ENCODE measurements around the gene NELFA.
A peak's percentile ranks its signal among the peaks of the same experiment; 100 is the strongest.

Gene NELFA

GRCh38 chr4:2008921-2009650 is at the start of gene NELFA:
Gene NELFA, minus strand, starts transcription at chr4:2008974. Its CDS starts 15 bp downstream, at chr4:2008959.
- Histone ChIP-seq H3K4me1 (ENCODE audit: control insufficient read depth in 1 of 2, insufficient read depth in 2 of 2, low read length in 2 of 2) (peaks cover 0 to 15% of the 10 kb centered on the region in 2 donors), H3K4me3 (ENCODE audit: low read depth in 1 of 2, low read length in 2 of 2) (peak within 1 kb of the TSS; percentile 72 to 94), H3K9me3 (ENCODE audit: control insufficient read depth in 1 of 2, low read length in 2 of 2) (no peaks in the 10 kb centered on the region), H3K27ac (ENCODE audit: low read length) (peak within 1 kb of the TSS; percentile 85), H3K27me3 (ENCODE audit: low read depth, low read length) (no peaks in the 10 kb centered on the region), H3K36me3 (ENCODE audit: control insufficient read depth in 1 of 2, insufficient read depth in 2 of 2, low read length in 2 of 2) (peaks cover 0 to 5% of the 10 kb centered on the region in 2 donors)

GRCh38 chr4:2057382-2058065 is 48.8 kb upstream of the NELFA start:
- peaks cover 0 to 12% of the 10 kb centered on the region in 2 donors for H3K4me1 ChIP-seq (ENCODE audit: control insufficient read depth in 1 of 2, insufficient read depth in 2 of 2, low read length in 2 of 2)
- H3K27me3 ChIP-seq (ENCODE audit: low read depth, low read length), result peaks cover 6% of the 10 kb centered on the region
- H3K4me3 ChIP-seq (ENCODE audit: low read depth in 1 of 2, low read length in 2 of 2), result no peak overlapping the region
- no peaks in the 10 kb centered on the region for H3K36me3 ChIP-seq (ENCODE audit: control insufficient read depth in 1 of 2, insufficient read depth in 2 of 2, low read length in 2 of 2)
- H3K9me3 ChIP-seq (ENCODE audit: control insufficient read depth in 1 of 2, low read length in 2 of 2), result no peaks in the 10 kb centered on the region
- no peak overlapping the region for H3K27ac ChIP-seq (ENCODE audit: low read length)

- Histone ChIP-seq H3K27me3 (ENCODE audit: low read depth, low read length) (peaks cover 6% of the 10 kb centered on the region), H3K4me3 (ENCODE audit: low read depth in 1 of 2, low read length in 2 of 2) (no peak overlapping the region), H3K27ac (ENCODE audit: low read length) (no peak overlapping the region), H3K36me3 (ENCODE audit: control insufficient read depth in 1 of 2, insufficient read depth in 2 of 2, low read length in 2 of 2) (no peaks in the 10 kb centered on the region), H3K4me1 (ENCODE audit: control insufficient read depth in 1 of 2, insufficient read depth in 2 of 2, low read length in 2 of 2) (peaks cover 0 to 4% of the 10 kb centered on the region in 2 donors), H3K9me3 (ENCODE audit: control insufficient read depth in 1 of 2, low read length in 2 of 2) (no peaks in the 10 kb centered on the region)
Observed at GRCh38 chr4:2054217-2054616, 45.4 kb upstream of the NELFA start.

GRCh38 chr4:2051086-2051485 is 42.3 kb upstream of the NELFA start:
- H3K4me3 ChIP-seq (ENCODE audit: low read depth in 1 of 2, low read length in 2 of 2), result no peak overlapping the region

GRCh38 chr4:2049811-2050210 is 41.0 kb upstream of the NELFA start:
- Histone ChIP-seq H3K36me3 (ENCODE audit: control insufficient read depth in 1 of 2, insufficient read depth in 2 of 2, low read length in 2 of 2) (no peaks in the 10 kb centered on the region), H3K4me1 (ENCODE audit: control insufficient read depth in 1 of 2, insufficient read depth in 2 of 2, low read length in 2 of 2) (peaks cover 0 to 5% of the 10 kb centered on the region in 2 donors), H3K9me3 (ENCODE audit: control insufficient read depth in 1 of 2, low read length in 2 of 2) (peaks cover 0 to under 1% of the 10 kb centered on the region in 2 donors), H3K27me3 (ENCODE audit: low read depth, low read length) (peaks cover 6% of the 10 kb centered on the region), H3K27ac (ENCODE audit: low read length) (no peak overlapping the region), H3K4me3 (ENCODE audit: low read depth in 1 of 2, low read length in 2 of 2) (no peak overlapping the region)

More at GRCh38 chr4:2051086-2051485, 42.3 kb upstream of the NELFA start:
- no peaks in the 10 kb centered on the region for H3K9me3 ChIP-seq (ENCODE audit: control insufficient read depth in 1 of 2, low read length in 2 of 2)
- H3K36me3 ChIP-seq (ENCODE audit: control insufficient read depth in 1 of 2, insufficient read depth in 2 of 2, low read length in 2 of 2), result no peaks in the 10 kb centered on the region
- H3K27ac ChIP-seq (ENCODE audit: low read length), result no peak overlapping the region
- H3K27me3 ChIP-seq (ENCODE audit: low read depth, low read length), result peaks cover 6% of the 10 kb centered on the region
- H3K4me1 ChIP-seq (ENCODE audit: control insufficient read depth in 1 of 2, insufficient read depth in 2 of 2, low read length in 2 of 2), result peaks cover 0 to 5% of the 10 kb centered on the region in 2 donors

- H3K36me3 ChIP-seq (ENCODE audit: control insufficient read depth in 1 of 2, insufficient read depth in 2 of 2, low read length in 2 of 2), result no peaks in the 10 kb centered on the region
- H3K4me3 ChIP-seq (ENCODE audit: low read depth in 1 of 2, low read length in 2 of 2), result no peak overlapping the region
- H3K9me3 ChIP-seq (ENCODE audit: control insufficient read depth in 1 of 2, low read length in 2 of 2), result peaks cover 0 to 3% of the 10 kb centered on the region in 2 donors
- H3K4me1 ChIP-seq (ENCODE audit: control insufficient read depth in 1 of 2, insufficient read depth in 2 of 2, low read length in 2 of 2), result peaks cover 0 to 5% of the 10 kb centered on the region in 2 donors
- peaks cover 6% of the 10 kb centered on the region for H3K27me3 ChIP-seq (ENCODE audit: low read depth, low read length)
- no peak overlapping the region for H3K27ac ChIP-seq (ENCODE audit: low read length)
Observed at GRCh38 chr4:2049381-2049780, 40.6 kb upstream of the NELFA start.

- peaks cover 0 to 5% of the 10 kb centered on the region in 2 donors for H3K4me1 ChIP-seq (ENCODE audit: control insufficient read depth in 1 of 2, insufficient read depth in 2 of 2, low read length in 2 of 2)
- H3K27me3 ChIP-seq (ENCODE audit: low read depth, low read length), result peaks cover 6% of the 10 kb centered on the region
- no peak overlapping the region for H3K4me3 ChIP-seq (ENCODE audit: low read depth in 1 of 2, low read length in 2 of 2)
- no peaks in the 10 kb centered on the region for H3K36me3 ChIP-seq (ENCODE audit: control insufficient read depth in 1 of 2, insufficient read depth in 2 of 2, low read length in 2 of 2)
- H3K27ac ChIP-seq (ENCODE audit: low read length), result no peak overlapping the region
- H3K9me3 ChIP-seq (ENCODE audit: control insufficient read depth in 1 of 2, low read length in 2 of 2), result peaks cover 0 to 3% of the 10 kb centered on the region in 2 donors
Observed at GRCh38 chr4:2048831-2049230, 40.1 kb upstream of the NELFA start.

- no peaks in the 10 kb centered on the region for H3K36me3 ChIP-seq (ENCODE audit: control insufficient read depth in 1 of 2, insufficient read depth in 2 of 2, low read length in 2 of 2)
- peaks cover 0 to 3% of the 10 kb centered on the region in 2 donors for H3K9me3 ChIP-seq (ENCODE audit: control insufficient read depth in 1 of 2, low read length in 2 of 2)
- H3K27ac ChIP-seq (ENCODE audit: low read length), result no peak overlapping the region
- peaks cover 0 to 5% of the 10 kb centered on the region in 2 donors for H3K4me1 ChIP-seq (ENCODE audit: control insufficient read depth in 1 of 2, insufficient read depth in 2 of 2, low read length in 2 of 2)
- H3K27me3 ChIP-seq (ENCODE audit: low read depth, low read length), result peaks cover 6% of the 10 kb centered on the region
- no peak overlapping the region for H3K4me3 ChIP-seq (ENCODE audit: low read depth in 1 of 2, low read length in 2 of 2)
Observed at GRCh38 chr4:2047781-2048581, 39.2 kb upstream of the NELFA start.

GRCh38 chr4:2047031-2047660 is 38.4 kb upstream of the NELFA start:
- no peak overlapping the region for H3K27ac ChIP-seq (ENCODE audit: low read length)
- no peak overlapping the region for H3K4me3 ChIP-seq (ENCODE audit: low read depth in 1 of 2, low read length in 2 of 2)
- peaks cover 0 to 3% of the 10 kb centered on the region in 2 donors for H3K9me3 ChIP-seq (ENCODE audit: control insufficient read depth in 1 of 2, low read length in 2 of 2)
- H3K36me3 ChIP-seq (ENCODE audit: control insufficient read depth in 1 of 2, insufficient read depth in 2 of 2, low read length in 2 of 2), result no peaks in the 10 kb centered on the region
- H3K4me1 ChIP-seq (ENCODE audit: control insufficient read depth in 1 of 2, insufficient read depth in 2 of 2, low read length in 2 of 2), result peaks cover 0 to 12% of the 10 kb centered on the region in 2 donors
- H3K27me3 ChIP-seq (ENCODE audit: low read depth, low read length), result peaks cover 9% of the 10 kb centered on the region

GRCh38 chr4:2046031-2046961 is 37.5 kb upstream of the NELFA start:
- peaks cover 9% of the 10 kb centered on the region for H3K27me3 ChIP-seq (ENCODE audit: low read depth, low read length)
- no peak overlapping the region for H3K27ac ChIP-seq (ENCODE audit: low read length)
- H3K36me3 ChIP-seq (ENCODE audit: control insufficient read depth in 1 of 2, insufficient read depth in 2 of 2, low read length in 2 of 2), result no peaks in the 10 kb centered on the region
- H3K4me1 ChIP-seq (ENCODE audit: control insufficient read depth in 1 of 2, insufficient read depth in 2 of 2, low read length in 2 of 2), result peaks cover 0 to 18% of the 10 kb centered on the region in 2 donors
- no peak overlapping the region for H3K4me3 ChIP-seq (ENCODE audit: low read depth in 1 of 2, low read length in 2 of 2)
- peaks cover 0 to 3% of the 10 kb centered on the region in 2 donors for H3K9me3 ChIP-seq (ENCODE audit: control insufficient read depth in 1 of 2, low read length in 2 of 2)
